Kidney epithelial cell (primary cell): ENCODE measurements around the gene S100A7A. TPM values are rescaled to one million over a fixed set of nuclear protein-coding genes. Genes with fewer than 3 reads are reported as not detected.

Experiments
- DNase-seq: peaks from one replicate; pipeline ENCODE4 v3.0.0-alpha.2; 2010; ENCODE audit warnings: low read depth
- H3K27me3 ChIP-seq: 2 replicates; pipeline ENCODE4 v1.6.0; 2011; ENCODE audit warnings: low read length; ENCODE audit not compliant: control insufficient read depth, insufficient read depth
- H3K36me3 ChIP-seq: 2 replicates; pipeline ENCODE4 v1.5.1; 2011; ENCODE audit warnings: low read length; ENCODE audit not compliant: control insufficient read depth, insufficient read depth
- H3K4me3 ChIP-seq: 2 replicates; pipeline ENCODE4 v1.5.1; 2011; ENCODE audit warnings: low read depth, mild to moderate bottlenecking, control low read depth, low read length
- CTCF ChIP-seq: IDR thresholded peaks from 2 replicates; pipeline ENCODE4 v1.5.1; 2011; ENCODE audit warnings: mild to moderate bottlenecking, moderate library complexity, low read length, control low read depth, inconsistent platforms; ENCODE audit not compliant: insufficient read depth, poor library complexity, severe bottlenecking
- total RNA-seq: library from RNA; depleted of rRNA; stranded (reverse); fragments of >200 nt; gene quantifications from 2 replicates; pipeline ENCODE4 v1.2.3, GENCODE V29; 2015

The S100A7A gene
- total RNA-seq, 1 donor from 2014 or later: not detected

- Histone ChIP-seq H3K4me3 (no peak overlapping the region), H3K27me3 (no peaks in the 10 kb centered on the region), H3K36me3 (no peaks in the 10 kb centered on the region)
- no peak for DNase-seq
- TF ChIP-seq CTCF: no peak
Observed at GRCh38 chr1:153437236-153437635, 20.9 kb downstream of the S100A7A start.

- Histone ChIP-seq H3K27me3 (no peaks in the 10 kb centered on the region), H3K4me3 (no peak overlapping the region), H3K36me3 (no peaks in the 10 kb centered on the region)
- no peak for DNase-seq
- TF ChIP-seq CTCF: no peak
Observed at GRCh38 chr1:153438599-153438998, 22.3 kb downstream of the S100A7A start.

GRCh38 chr1:153439273-153439672 lies 23.0 kb downstream of the S100A7A start:
- Histone ChIP-seq H3K27me3 (no peaks in the 10 kb centered on the region), H3K36me3 (no peaks in the 10 kb centered on the region), H3K4me3 (no peak overlapping the region)
- TF ChIP-seq CTCF: no peak
- DNase-seq: no peak

GRCh38 chr1:153441238-153441755 lies 25.0 kb downstream of the S100A7A start:
- no peak for DNase-seq
- TF ChIP-seq CTCF: no peak
- no peaks in the 10 kb centered on the region for H3K36me3 ChIP-seq
- no peak overlapping the region for H3K4me3 ChIP-seq
- H3K27me3 ChIP-seq: no peaks in the 10 kb centered on the region

GRCh38 chr1:153443486-153443885 lies 27.2 kb downstream of the S100A7A start:
- TF ChIP-seq CTCF: no peak
- Histone ChIP-seq H3K27me3 (no peaks in the 10 kb centered on the region), H3K4me3 (no peak overlapping the region), H3K36me3 (no peaks in the 10 kb centered on the region)
- DNase-seq: no peak

GRCh38 chr1:153444078-153444477 lies 27.8 kb downstream of the S100A7A start:
- Histone ChIP-seq H3K4me3 (no peak overlapping the region), H3K27me3 (no peaks in the 10 kb centered on the region), H3K36me3 (no peaks in the 10 kb centered on the region)
- no peak for DNase-seq
- no peak for TF ChIP-seq CTCF
